LNCAP (cell line): ENCODE data around the gene TENT5C.

ENCODE experiments used
- TF ChIP-seq, protein P1 (sequence below): fragments of 450-650 bp; IDR thresholded peaks from 2 replicates; pipeline ENCODE4 v1.5.1; 2017; ENCODE audit warnings: mild to moderate bottlenecking

The TENT5C gene

DNA sequence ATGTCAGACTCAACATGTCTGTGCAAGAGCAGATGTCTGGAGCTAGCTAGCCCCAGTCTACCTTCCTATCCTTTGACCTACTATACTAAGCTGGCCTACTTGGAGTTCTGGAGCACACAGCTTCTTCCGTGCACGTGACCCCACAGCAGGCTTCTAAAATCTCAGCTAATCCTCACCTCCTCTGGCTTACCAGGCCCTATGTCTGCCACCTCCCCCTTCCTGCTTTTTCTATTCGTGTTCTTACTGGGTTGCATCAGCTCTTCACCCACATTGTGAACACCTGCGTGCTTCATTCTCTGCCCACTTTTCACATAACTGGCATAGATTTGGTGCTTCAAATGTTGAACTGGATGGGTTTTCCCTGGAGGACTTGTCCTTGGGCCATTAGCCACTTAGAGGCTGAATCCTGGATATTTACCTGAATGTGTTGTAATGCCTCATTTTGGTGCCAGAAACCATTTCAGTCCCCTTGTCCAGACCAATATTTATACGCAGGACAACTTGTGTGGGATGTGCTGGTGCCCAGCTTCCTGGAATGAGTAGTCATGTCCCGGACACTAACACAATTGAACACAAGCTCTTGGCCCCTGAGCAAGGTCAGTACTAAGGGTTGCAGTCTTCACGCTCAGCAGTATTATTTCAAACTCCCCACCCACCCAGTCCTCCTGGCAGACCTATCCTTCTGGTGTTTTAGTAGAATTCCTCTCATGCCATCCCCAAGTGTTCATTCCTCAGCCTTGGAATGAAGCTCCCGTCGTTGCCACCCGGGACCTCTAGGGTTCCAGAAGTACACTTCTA is 24.0 kb downstream of the TENT5C start:
- TF ChIP-seq, protein P1, sequence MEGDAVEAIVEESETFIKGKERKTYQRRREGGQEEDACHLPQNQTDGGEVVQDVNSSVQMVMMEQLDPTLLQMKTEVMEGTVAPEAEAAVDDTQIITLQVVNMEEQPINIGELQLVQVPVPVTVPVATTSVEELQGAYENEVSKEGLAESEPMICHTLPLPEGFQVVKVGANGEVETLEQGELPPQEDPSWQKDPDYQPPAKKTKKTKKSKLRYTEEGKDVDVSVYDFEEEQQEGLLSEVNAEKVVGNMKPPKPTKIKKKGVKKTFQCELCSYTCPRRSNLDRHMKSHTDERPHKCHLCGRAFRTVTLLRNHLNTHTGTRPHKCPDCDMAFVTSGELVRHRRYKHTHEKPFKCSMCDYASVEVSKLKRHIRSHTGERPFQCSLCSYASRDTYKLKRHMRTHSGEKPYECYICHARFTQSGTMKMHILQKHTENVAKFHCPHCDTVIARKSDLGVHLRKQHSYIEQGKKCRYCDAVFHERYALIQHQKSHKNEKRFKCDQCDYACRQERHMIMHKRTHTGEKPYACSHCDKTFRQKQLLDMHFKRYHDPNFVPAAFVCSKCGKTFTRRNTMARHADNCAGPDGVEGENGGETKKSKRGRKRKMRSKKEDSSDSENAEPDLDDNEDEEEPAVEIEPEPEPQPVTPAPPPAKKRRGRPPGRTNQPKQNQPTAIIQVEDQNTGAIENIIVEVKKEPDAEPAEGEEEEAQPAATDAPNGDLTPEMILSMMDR, result no peak

DNA sequence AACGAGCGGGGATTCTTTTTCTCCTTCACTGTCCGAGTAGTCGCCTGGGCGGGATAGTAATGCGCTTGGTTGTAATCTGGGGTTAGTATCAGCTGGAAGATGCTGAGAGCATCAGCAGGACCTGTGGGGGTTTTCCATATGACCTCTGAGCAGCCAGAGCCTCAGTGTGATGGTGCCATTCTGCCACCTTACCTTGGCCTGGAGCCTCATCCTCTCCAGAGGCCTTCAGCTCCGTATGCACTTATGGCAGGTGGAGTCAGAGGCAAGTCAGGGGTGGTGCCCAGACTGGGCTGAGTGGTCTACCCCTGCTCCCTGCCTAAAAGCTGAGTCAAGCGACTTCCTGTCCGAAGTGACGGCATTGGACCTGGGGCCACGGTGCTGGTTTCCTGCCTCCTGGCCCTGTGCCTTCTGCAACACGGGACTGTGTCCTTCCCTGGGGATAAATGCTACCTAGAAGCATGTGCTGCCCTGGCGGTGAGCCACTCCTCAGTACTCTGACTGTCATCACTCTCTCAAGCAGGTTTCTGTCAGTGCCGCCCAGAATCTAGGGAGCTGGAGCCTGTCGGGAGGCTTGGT is 24.7 kb downstream of the TENT5C start:
- TF ChIP-seq, protein P1, result no peak

DNA sequence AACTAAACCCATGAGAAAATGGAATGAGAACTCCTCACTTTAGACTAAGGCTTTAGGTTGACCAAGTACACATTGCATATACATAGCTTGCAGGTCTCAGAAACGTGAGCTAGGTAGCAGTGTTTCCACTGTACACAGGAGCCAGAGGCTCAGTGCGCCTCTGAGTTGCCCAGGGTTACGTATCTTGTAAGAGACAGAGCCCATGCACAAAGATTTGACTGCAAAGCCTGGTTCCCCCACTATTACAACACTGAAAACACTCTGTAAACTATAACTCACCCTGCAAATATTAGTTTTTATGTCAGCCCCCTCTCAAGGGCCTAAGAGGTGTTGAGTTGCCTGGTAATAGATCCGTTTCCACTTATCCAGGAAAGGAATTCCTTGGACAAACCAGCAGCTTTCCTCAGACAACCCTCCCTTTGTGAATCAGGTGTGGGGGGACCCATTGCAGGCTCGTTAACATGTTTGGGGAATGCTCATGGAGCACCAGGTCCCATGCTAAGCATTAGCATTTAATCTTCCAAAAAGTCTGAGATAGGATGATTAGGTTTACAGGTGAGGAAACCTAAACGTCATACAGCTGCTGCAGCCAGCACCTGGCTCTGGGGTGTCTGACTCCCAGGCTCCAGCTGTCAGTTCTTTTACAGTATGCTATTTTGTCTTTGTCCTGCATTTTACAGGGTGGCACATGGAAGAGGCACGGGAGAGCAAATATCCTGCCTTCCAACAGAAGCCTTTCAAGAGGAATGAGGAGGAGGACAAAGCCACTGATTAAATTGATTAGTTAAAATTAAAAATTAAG is 25.7 kb downstream of the TENT5C start:
- TF ChIP-seq, protein P1, result no peak

DNA sequence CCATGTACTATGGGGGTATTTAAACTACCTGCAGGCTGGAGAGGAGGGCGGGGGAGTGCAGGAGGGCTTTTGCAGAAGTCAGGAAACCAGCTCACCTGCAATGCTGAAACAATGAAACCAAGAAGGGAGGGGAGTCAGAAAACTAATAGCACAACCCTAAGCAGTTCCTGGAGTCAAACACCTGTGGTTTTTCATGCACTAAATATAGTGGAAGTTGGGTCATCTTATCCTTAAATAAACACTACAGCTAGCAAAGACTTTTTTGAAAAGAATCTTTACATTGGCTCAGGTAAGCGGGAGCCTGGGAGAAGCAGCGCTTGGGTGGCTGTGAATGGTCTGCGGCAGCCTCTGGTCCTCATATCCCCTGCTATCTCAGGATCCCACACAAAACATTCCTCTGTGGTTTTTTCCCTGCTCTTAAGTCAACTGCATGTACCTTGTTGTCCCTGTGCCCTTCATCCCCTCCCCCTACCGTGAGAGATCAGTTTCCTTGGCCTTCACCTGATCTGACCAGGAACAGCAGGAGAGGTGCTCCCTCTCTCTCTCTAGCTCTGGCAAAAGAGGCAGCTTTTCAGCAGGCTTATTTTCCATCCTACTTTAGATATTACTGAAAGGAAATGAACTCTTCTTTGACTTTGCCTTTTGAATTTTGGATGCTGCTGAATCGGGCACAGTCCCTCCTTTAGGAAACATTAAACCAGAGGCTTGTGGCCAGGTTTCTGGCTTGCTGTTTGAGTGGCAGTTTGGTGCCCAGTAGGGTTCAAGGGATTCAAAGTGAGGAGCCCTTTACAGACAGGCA is 26.6 kb downstream of the TENT5C start:
- TF ChIP-seq, protein P1, result no peak

DNA sequence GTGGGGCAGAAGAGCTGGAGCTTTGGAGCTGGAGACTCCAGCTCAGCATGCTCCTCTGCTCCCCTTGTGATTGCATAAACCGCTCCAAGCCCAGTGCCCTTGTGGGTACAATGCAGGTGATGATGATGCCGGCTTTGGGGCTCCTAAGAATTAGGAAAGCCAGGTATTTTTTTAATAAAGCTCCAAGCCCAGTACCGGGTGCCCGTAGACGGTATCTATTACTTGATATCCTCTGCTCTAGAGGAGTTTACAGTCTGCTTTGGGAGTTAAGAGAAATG is 27.2 kb downstream of the TENT5C start:
- TF ChIP-seq, protein P1, result no peak

DNA sequence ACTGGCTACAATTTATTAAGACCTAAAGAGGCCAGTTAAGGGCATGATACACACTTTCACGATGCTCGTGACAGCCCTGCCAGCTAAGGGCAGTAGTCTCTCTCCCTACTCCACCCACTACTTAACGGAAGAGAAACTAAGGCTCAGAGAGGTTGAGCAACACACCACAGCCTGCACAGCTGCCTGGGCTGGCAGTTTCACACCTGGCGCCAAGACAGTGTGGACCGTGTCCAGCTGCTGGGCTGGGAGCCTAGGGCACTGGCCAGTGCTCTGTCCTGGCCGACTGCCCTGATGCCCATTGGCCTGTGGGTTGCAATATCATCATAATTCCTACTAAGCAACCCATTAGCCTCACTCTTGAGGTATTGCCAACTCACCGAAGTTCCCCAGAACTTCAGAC is 27.6 kb downstream of the TENT5C start:
- TF ChIP-seq, protein P1, result no peak

DNA sequence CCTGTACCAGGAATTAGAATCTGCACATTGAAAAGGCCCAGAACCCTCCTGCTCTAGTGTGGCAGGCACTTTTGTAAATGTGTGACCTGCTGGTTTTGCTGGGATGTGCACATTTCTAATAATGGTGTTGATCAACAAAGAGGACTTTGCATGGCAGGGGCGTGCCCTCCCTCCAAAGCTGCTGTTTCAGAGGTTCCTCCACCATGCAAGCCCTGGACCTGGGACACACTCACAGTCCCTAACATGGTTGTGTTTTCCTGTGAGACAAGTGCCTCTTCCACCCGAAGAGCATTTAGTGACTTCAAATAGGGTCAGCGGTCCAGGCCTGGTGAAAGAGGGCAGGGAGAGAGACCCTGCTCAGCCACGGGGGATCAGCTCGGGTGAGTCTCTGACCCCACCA is 28.1 kb downstream of the TENT5C start:
- TF ChIP-seq, protein P1, result no peak
